ENCODE data around the gene NEB. TPM values are rescaled to one million over a fixed set of nuclear protein-coding genes. Genes with fewer than 3 reads are reported as not detected.
"Not testable (repeated sequence)": the region's sequence is repeated elsewhere in the genome, so short reads cannot be mapped to it uniquely, and the experiment has no call there.

The NEB gene
- polyA plus RNA-seq, 2 of the 4 experiments (the other 2 are of a cell fraction): 0.67 to 4.4 TPM

DNA sequence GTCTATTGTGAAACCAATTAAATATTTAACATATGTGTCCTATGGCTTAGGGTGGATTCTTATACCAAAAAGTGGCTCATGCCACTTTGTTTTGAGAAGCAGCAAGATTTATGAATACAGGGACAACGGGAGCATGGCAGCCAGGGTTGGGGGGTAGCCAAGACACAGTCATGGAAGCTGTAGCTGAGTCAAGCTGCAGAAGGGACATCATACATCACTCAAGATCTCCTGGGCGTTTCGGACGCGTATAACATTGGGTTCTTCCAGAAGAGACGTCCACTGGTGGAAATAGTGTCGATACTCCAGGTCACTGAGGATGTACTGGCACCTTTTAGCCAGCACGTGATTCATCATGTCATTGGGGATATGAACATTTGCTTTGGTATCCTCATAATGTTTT, 171.9 kb downstream of the NEB start:
- TF ChIP-seq JUN (IDR thresholded peaks at IDR 0.05): no peak
- no peak for TF ChIP-seq RCOR1 (IDR thresholded peaks at IDR 0.05; ENCODE audit: low read depth, low read length)
- no peak for TF ChIP-seq FOSB (CRISPR knock-in tag; IDR thresholded peaks at IDR 0.05)
- no peak for TF ChIP-seq CHD2 (IDR thresholded peaks at IDR 0.05; ENCODE audit: low read length, partially characterized antibody)
- no peak for TF ChIP-seq ZNF302 (CRISPR knock-in tag; IDR thresholded peaks at IDR 0.05)
- no peak for TF ChIP-seq PBX3 (IDR thresholded peaks at IDR 0.05)
- no peak for TF ChIP-seq PHF8 (IDR thresholded peaks at IDR 0.05; ENCODE audit: borderline replicate concordance, low read depth)
- no peak for TF ChIP-seq RAD21 (conservative IDR thresholded peaks at IDR 0.05 in 1 of 2, IDR thresholded peaks at IDR 0.05 in 1 of 2)
- TF ChIP-seq HOXB5 (CRISPR knock-in tag; IDR thresholded peaks at IDR 0.05): no peak
- Histone ChIP-seq H3K4me2 (no peak overlapping the region), H3K27ac (no peak overlapping the region), H3K9me3 (no peaks in the 10 kb centered on the region; the same call in 2 of the 3 replicates), H3K4me1 (no peaks in the 10 kb centered on the region), H3K4me3 (no peak overlapping the region)
- no peak for ATAC-seq
- no peak for FAIRE-seq
- DNase-seq (ENCODE audit: low read depth in 1 of 2, low spot score in 1 of 2): no peak
- ChIA-PET POLR2A (no interaction called here), CTCF (no interaction called here)
- 61% methylated on average over 8 of the region's 8 CpGs for WGBS (ENCODE audit: missing lambda C conversion rate)

DNA sequence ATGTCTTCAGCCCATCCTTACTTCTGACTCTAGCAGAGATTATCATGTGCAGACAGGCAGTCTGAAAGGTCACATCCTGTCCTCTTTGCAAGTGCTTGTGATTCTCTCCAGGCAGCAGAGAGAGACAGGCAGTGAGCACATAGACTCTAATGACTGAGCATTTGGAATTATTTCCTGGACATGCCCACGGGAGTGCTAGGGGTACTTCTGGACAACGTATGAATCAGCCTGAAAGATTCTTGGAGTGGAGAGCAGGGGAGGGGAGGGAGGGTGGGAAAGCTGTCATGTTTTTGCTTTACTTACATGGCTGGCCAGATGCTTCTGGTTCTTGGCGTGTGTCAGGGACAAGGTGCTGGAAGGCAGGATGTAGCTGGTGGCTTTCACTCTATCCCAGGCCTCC, 174.0 kb downstream of the NEB start:
- H3K4me3 ChIP-seq: no peak overlapping the region
- H3K27ac ChIP-seq: no peak overlapping the region
- POLR2A ChIA-PET: no interaction called here
- WGBS (ENCODE audit: missing lambda C conversion rate): 23% methylated on average over 3 of the region's 3 CpGs
- ATAC-seq: peak; percentile 50 to 58; a peak in 4 of 6 replicates
- no peak overlapping the region for H3K4me2 ChIP-seq
- CTCF ChIA-PET: no interaction called here
- no peaks in the 10 kb centered on the region for H3K4me1 ChIP-seq
- FAIRE-seq: no peak
- peak in 1 of 2 experiments; percentile 30 for DNase-seq (ENCODE audit: low read depth in 1 of 2, low spot score in 1 of 2)
- TF ChIP-seq JUNB (IDR thresholded peaks at IDR 0.05) (no peak), NR3C1 (IDR thresholded peaks at IDR 0.05) (no peak), HEYL (CRISPR knock-in tag; IDR thresholded peaks at IDR 0.05) (no peak), HMGXB4 (CRISPR knock-in tag; IDR thresholded peaks at IDR 0.05; ENCODE audit: borderline replicate concordance) (no peak), BHLHE40 (IDR thresholded peaks at IDR 0.05; ENCODE audit: low read depth, low read length) (no peak), HOXA7 (CRISPR knock-in tag; IDR thresholded peaks at IDR 0.05) (no peak), ZFP36 (IDR thresholded peaks at IDR 0.05; ENCODE audit: borderline replicate concordance, partially characterized antibody) (no peak), ELK1 (IDR thresholded peaks at IDR 0.05; ENCODE audit: low read depth, low read length) (no peak), JUN (IDR thresholded peaks at IDR 0.05) (no peak), HDAC2 (IDR thresholded peaks at IDR 0.05) (no peak), SREBF2 (IDR thresholded peaks at IDR 0.05) (no peak), ZC3H11A (IDR thresholded peaks at IDR 0.05) (no peak), POLR2AphosphoS2 (conservative IDR thresholded peaks at IDR 0.05; ENCODE audit: low read length) (no peak), CEBPB (IDR thresholded peaks at IDR 0.05) (no peak), CTCF (IDR thresholded peaks at IDR 0.05) (no peak)
- H3K9me3 ChIP-seq: no peaks in the 10 kb centered on the region; the same call in 2 of the 3 replicates

DNA sequence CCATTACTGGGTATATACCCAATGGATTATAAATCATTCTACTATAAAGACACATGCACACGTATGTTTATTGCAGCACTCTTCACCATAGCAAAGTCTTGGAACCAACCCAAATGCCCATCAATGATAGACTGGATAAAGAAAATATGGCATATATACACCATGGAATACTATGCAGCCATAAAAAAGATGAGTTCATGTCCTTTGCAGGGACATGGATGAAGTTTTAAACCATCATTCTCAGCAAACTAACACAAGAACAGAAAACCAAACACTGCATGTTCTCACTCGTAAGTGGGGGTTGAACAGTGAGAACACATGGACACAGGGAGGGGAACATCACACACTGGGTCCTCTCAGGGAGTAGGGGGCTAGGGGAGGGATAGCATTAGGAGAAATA, 174.8 kb downstream of the NEB start:
- H3K27ac ChIP-seq; ATAC-seq; FAIRE-seq; POLR2A ChIA-PET; H3K4me2 ChIP-seq; CTCF ChIA-PET; H3K9me3 ChIP-seq; H3K4me3 ChIP-seq; H3K4me1 ChIP-seq; DNase-seq (ENCODE audit: low read depth in 1 of 2, low spot score in 1 of 2): not testable (repeated sequence)
- 48% methylated on average over 2 of the region's 2 CpGs for WGBS (ENCODE audit: missing lambda C conversion rate)

- H3K4me1 ChIP-seq; ATAC-seq; H3K27ac ChIP-seq; POLR2A ChIA-PET; CTCF ChIA-PET; H3K4me3 ChIP-seq; FAIRE-seq; DNase-seq (ENCODE audit: low read depth in 1 of 2, low spot score in 1 of 2); H3K4me2 ChIP-seq; H3K9me3 ChIP-seq: not testable (repeated sequence)
- WGBS (ENCODE audit: missing lambda C conversion rate): 45% methylated on average over 2 of the region's 2 CpGs
These were observed 176.4 kb downstream of the NEB start for GRCh38 chr2:151557883-151558282.
